SK-N-SH (cell line): ENCODE results near the gene CEP43.

Experiments
- CTCF ChIP-seq: fragments of 200-600 bp; sonication (generic); IDR thresholded peaks from 2 replicates; pipeline ENCODE4 v1.6.1; 2017; ENCODE audit warnings: antibody characterized with exemption, mild to moderate bottlenecking, moderate library complexity
- EZH2phosphoT487 ChIP-seq: fragments of 200-600 bp; sonication (generic); IDR thresholded peaks from 2 replicates; pipeline ENCODE4 v1.6.1; 2017; ENCODE audit warnings: low read depth, mixed run types, mild to moderate bottlenecking, antibody characterized with exemption, moderate library complexity, borderline replicate concordance
- JUND ChIP-seq: IDR thresholded peaks from 2 replicates; pipeline ENCODE4 v1.4.0; 2012
- RXRA ChIP-seq: IDR thresholded peaks from 2 replicates; pipeline ENCODE4 v1.4.0; 2012; ENCODE audit warnings: low read depth, mild to moderate bottlenecking, borderline replicate concordance
- USF2 ChIP-seq: fragments of 150-350 bp; IDR thresholded peaks from 2 replicates; pipeline ENCODE4 v1.6.1; 2017; ENCODE audit warnings: antibody characterized with exemption, low read length, low read depth, borderline replicate concordance
- TF ChIP-seq, protein P1 (sequence below): IDR thresholded peaks from 2 replicates; pipeline ENCODE4 v1.4.0; 2012; ENCODE audit warnings: low read depth

DNA sequence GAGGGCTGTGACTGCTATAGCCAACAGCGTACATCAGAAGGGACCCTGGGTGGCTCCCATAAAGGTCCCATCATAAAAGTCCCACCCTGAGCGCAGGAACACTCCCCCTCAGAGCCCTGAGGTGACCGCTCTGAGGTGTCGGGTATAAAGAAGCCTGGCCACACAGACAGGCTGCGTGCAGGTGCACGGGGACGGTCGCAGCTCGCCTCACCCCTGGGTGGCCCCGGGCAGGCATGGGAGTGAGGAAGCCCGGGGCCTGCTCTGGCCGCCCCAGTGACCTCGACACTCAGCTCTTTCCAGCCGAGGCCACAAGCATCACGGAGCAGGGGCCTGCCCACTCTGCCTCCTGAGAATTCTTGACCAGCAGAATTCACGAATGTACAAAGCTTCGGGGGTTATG, 28.4 kb upstream of the CEP43 start:
- no peak for TF ChIP-seq JUND
- TF ChIP-seq USF2: no peak
- no peak for TF ChIP-seq CTCF
- TF ChIP-seq EZH2phosphoT487: no peak
- TF ChIP-seq RXRA: no peak
- TF ChIP-seq, protein P1, sequence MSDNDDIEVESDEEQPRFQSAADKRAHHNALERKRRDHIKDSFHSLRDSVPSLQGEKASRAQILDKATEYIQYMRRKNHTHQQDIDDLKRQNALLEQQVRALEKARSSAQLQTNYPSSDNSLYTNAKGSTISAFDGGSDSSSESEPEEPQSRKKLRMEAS: no peak
